Astrocyte of the spinal cord (primary cell): ENCODE results near the gene SCFD2.
A peak's percentile ranks its signal among the peaks of the same experiment; 100 is the strongest.

ENCODE experiments used
- DNase-seq: peaks from one replicate; pipeline ENCODE4 v3.0.0; 2011; ENCODE audit warnings: low read depth, low spot score
- H3K4me3 ChIP-seq: 2 replicates; pipeline ENCODE4 v1.5.1; 2011; ENCODE audit warnings: low read depth, mild to moderate bottlenecking, low read length, moderate library complexity
- CTCF ChIP-seq: IDR thresholded peaks from 2 replicates; pipeline ENCODE4 v1.5.1; 2012; ENCODE audit warnings: low read depth, mild to moderate bottlenecking, low read length, inconsistent platforms
- in situ Hi-C: cut with HindIII; loops from 2 replicates; pipeline ENCODE4 v1.10.0; 2017; ENCODE audit warnings: low sequenced_read_pairs

SCFD2 gene

DNA sequence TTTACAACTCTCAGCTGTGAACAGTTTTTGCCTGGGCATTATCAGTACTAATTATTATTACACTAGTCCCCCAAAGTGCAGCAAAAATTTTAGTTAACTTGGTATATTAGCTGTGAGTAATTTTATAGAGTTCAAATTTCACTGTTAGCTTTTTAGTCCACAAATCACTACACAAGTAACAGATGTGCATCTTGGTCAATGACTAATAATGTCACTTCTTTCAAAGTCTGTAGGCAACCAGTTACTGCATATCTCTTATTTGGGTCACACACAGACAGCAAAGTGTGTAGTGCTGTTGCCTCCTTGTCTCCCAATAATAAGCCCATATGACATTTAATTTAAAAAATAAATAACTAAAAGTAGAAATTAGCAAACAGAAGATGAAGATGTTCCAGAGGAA is 159.9 kb downstream of the SCFD2 start:
- in situ Hi-C loops = no loop called here

GRCh38 chr4:53199356-53199755 is 166.5 kb downstream of the SCFD2 start:
- H3K4me3 ChIP-seq = no peak overlapping the region
- in situ Hi-C loops = no loop called here
- no peak for DNase-seq
- TF ChIP-seq CTCF = no peak

More for the DNA sequence above, 159.9 kb downstream of the SCFD2 start:
- no peak overlapping the region for H3K4me3 ChIP-seq
- no peak for DNase-seq
- no peak for TF ChIP-seq CTCF

- no peak for TF ChIP-seq CTCF
- no peak overlapping the region for H3K4me3 ChIP-seq
- in situ Hi-C loops = no loop called here
- no peak for DNase-seq
Observed at GRCh38 chr4:53197772-53198142, 168.1 kb downstream of the SCFD2 start.

DNA sequence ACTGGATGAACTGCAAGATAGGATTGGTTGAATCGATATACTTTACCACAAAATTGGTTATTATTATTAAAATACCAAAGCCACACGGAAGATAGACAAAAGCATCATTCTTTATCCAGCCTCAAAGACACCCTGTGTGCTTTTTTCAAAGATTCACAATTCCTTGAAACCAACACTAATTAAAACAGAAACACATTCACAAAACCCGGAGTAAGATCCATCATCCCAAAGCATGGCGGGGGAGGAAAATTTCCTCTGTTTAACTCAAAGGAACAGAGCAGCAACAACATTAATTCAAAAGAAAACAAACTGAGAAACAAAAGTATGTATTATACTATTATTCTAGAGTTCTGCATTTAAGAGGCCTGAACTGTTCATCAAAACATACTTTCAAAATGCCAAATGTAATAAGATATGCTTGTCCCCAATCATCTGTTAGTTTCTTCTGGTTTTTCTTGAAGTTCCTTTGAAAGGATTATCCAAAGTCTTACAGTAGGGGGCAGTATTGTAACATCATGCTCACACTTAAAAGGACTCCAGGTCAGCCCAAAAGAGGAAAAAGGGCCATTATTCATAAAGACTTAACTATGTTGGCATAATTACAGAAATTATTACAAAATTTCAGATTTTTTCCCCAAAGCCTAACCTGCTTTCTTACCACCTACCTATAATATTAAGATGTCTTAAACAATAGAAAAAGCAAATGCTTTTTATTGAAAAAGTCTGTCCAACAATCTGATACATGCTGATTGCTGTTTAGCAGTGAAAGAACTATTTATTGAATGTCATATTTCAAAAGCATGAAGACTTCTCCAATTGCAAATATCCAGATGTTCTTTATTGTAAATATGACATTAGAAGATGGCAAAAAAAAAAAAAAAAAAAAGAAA is 168.7 kb downstream of the SCFD2 start:
- peak overlapping the region; percentile 22 for H3K4me3 ChIP-seq
- peak; percentile 90 for DNase-seq
- in situ Hi-C loops = no loop called here
- TF ChIP-seq CTCF = peak; percentile 62

DNA sequence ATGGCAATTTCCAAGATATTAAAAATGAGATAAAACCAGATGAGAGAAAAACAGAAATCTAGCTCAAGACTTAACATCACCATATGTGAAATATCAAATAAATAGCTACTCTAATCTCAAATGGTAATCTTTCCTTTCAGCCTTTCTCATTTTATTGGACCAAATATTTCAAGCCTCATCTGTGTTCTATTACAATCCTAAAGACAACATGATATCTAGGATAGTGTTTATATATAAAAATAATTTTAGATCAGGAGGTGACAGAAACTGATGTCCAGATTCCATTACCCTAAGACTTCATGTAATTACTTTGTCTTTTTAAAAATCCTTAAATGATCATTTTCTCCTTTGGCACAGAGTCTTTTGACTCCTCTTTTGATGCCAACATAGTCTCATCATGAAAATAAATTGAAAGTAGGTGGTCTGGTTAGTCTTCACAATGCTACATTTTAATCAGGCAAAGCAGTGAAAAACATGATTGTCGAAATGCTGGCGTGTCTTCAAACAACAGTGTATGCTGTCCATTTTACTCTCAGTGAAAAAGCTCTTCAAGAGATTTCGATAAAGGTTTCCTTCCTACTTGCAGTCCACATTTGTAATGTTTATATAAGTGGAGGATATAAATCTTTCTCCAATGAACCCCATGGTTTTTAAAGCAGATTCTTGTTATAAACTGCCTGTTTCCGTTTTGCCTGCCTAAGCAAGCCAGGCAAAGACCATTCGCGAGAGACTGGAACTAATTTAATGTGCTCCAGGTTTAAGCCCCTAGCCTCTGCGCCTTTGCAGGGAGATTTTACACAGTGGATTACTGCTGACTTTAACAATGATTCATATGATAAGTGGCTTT is 169.8 kb downstream of the SCFD2 start:
- in situ Hi-C loops = no loop called here
- peak; percentile 55 for DNase-seq
- TF ChIP-seq CTCF = no peak
- no peak overlapping the region for H3K4me3 ChIP-seq

- no peak overlapping the region for H3K4me3 ChIP-seq
- no peak for TF ChIP-seq CTCF
Observed at GRCh38 chr4:53194727-53195126, 171.1 kb downstream of the SCFD2 start.

More at GRCh38 chr4:53194727-53195126, 171.1 kb downstream of the SCFD2 start:
- no peak for DNase-seq
- in situ Hi-C loops = no loop called here
